SK-N-MC (cell line): ENCODE data around the gene PACRG.

ENCODE experiments used
- EZH2 ChIP-seq: fragments of 200-600 bp; sonication (generic); IDR thresholded peaks from one replicate; pipeline ENCODE4 v1.6.1; 2017; ENCODE audit warnings: antibody characterized with exemption
- POLR2AphosphoS5 ChIP-seq: IDR thresholded peaks from 2 replicates; pipeline ENCODE4 v1.6.1; 2012; ENCODE audit warnings: mild to moderate bottlenecking, low read depth, low read length, borderline replicate concordance

- no peak for TF ChIP-seq POLR2AphosphoS5
- no peak for TF ChIP-seq EZH2
These were observed 526.6 kb downstream of the PACRG start for GRCh38 chr6:163254341-163254835.
